Right lobe of liver (tissue), 6 donors: ENCODE results near the gene CDON. TPM values are rescaled to one million over a fixed set of nuclear protein-coding genes. Genes with fewer than 3 reads are reported as not detected.
A peak's percentile ranks its signal among the peaks of the same experiment; 100 is the strongest.

Experiments used
- ATAC-seq, 4 donors: fragments of 200-7000 bp; cut with Tn5 transposase; one replicate each; pipeline ENCODE4 v1.9.1; 2020; ENCODE audit warnings: mild to moderate bottlenecking in 4 of 4, moderate library complexity in 4 of 4
- DNase-seq, 3 donors: peaks; one replicate each; pipeline ENCODE4 v3.0.0-alpha.2; 2020
- H3K27ac ChIP-seq, 3 donors: fragments of 200-600 bp; one replicate each; pipeline ENCODE4 v1.8.0; 2022
- H3K27me3 ChIP-seq, 2 donors: fragments of 200-600 bp; one replicate each; pipeline ENCODE4 v1.8.0; 2022
- H3K36me3 ChIP-seq, 4 donors: fragments of 200-600 bp; sonication (generic) in 1 of 4; one replicate each; pipeline versions ENCODE4 v1.5.1 to v1.8.0; 2017 to 2022; ENCODE audit warnings: control low read depth in 1 of 4
- H3K4me1 ChIP-seq, 4 donors: fragments of 200-600 bp; sonication (generic) in 1 of 4; one replicate each; pipeline versions ENCODE4 v1.5.1 to v1.8.0; 2017 to 2022; ENCODE audit warnings: control low read depth in 1 of 4
- H3K4me3 ChIP-seq, 3 donors: fragments of 200-600 bp; one replicate each; pipeline ENCODE4 v1.8.0; 2022
- H3K9me3 ChIP-seq, 4 donors: fragments of 200-600 bp; sonication (generic) in 1 of 4; one replicate each; pipeline versions ENCODE4 v1.5.1 to v1.8.0; 2017 to 2022; ENCODE audit warnings: control low read depth in 1 of 4
- CTCF ChIP-seq, 4 donors: fragments of 200-600 bp in 3 of 4; fragments of 450-650 bp in 1 of 4; IDR thresholded peaks; one replicate each; pipeline versions ENCODE4 v1.5.1 to v1.8.0; 2016 to 2022; ENCODE audit warnings: antibody characterized with exemption in 4 of 4, mild to moderate bottlenecking in 2 of 4
- POLR2A ChIP-seq: fragments of 450-650 bp; IDR thresholded peaks from one replicate; pipeline ENCODE4 v1.6.1; 2017; ENCODE audit warnings: antibody characterized with exemption, mild to moderate bottlenecking
- WGBS: methylation state at CpG from one replicate; pipeline ENCODE4 v1.1.6; 2018; ENCODE audit warnings: low coverage, low lambda C conversion rate; ENCODE audit not compliant: insufficient coverage; ENCODE audit errors: missing lambda C conversion rate; 5-methylcytosine and 5-hydroxymethylcytosine counted together
- intact Hi-C, 2 donors: fragments of 100-400 bp; cut with DNase I; formaldehyde crosslinking; loops; one replicate each; pipeline versions ENCODE4 v1.11.2 to v1.14.1; 2022
- total RNA-seq, 6 experiments: library from RNA; depleted of rRNA in 2 of 6; stranded (reverse); fragments of >200 nt in 2 of 6; fragmentation: NEBNext Ultra II Directional in 3 of 6; extraction: Animal tissue kit (Norgen Biotek cat#: 25700) in 3 of 6; gene quantifications; one replicate each; pipeline versions ENCODE4 v1.1.0 to v1.2.4, GENCODE V29; 2016 to 2023
- donor health status: DM: no; HTN: yes; CAD: no.
- donor health status: DM: no; HTN: no; CAD: no.
- donor health status: DM: no; HTN: no; CAD: no.
- donor health status: DM: no; HTN: yes; CAD: no.
- donor health status: DM: no; HTN: yes; CAD: no.

Gene CDON
- total RNA-seq, 6 experiments from 2014 or later = 1.8 to 4.1 (median 3.3) TPM

GRCh38 chr11:126011265-126011664 is 51.4 kb downstream of the CDON start:
- TF ChIP-seq CTCF (IDR thresholded peaks at IDR 0.05) (no peak), POLR2A (no peak)

GRCh38 chr11:126008956-126009355 is 53.7 kb downstream of the CDON start:
- Histone ChIP-seq H3K9me3 (no peaks in the 10 kb centered on the region), H3K4me1 (no peaks in the 10 kb centered on the region), H3K27me3 (no peaks in the 10 kb centered on the region), H3K4me3 (no peak overlapping the region), H3K27ac (no peak overlapping the region), H3K36me3 (no peaks in the 10 kb centered on the region)
- TF ChIP-seq CTCF (IDR thresholded peaks at IDR 0.05) (no peak), POLR2A (no peak)
- no peak for DNase-seq
- no peak for ATAC-seq
- intact Hi-C loops = no loop called here
- WGBS = 95% methylated on average over 5 of the region's 8 CpGs

More at GRCh38 chr11:126011265-126011664, 51.4 kb downstream of the CDON start:
- ATAC-seq (no peak), DNase-seq (no peak)
- no peak overlapping the region for H3K4me3 ChIP-seq
- intact Hi-C loops = no loop called here
- no peaks in the 10 kb centered on the region for H3K9me3 ChIP-seq
- H3K27ac ChIP-seq = no peak overlapping the region
- no peaks in the 10 kb centered on the region for H3K27me3 ChIP-seq
- WGBS = 46% methylated on average over 3 of the region's 3 CpGs
- H3K4me1 ChIP-seq = no peaks in the 10 kb centered on the region
- H3K36me3 ChIP-seq = no peaks in the 10 kb centered on the region

DNA sequence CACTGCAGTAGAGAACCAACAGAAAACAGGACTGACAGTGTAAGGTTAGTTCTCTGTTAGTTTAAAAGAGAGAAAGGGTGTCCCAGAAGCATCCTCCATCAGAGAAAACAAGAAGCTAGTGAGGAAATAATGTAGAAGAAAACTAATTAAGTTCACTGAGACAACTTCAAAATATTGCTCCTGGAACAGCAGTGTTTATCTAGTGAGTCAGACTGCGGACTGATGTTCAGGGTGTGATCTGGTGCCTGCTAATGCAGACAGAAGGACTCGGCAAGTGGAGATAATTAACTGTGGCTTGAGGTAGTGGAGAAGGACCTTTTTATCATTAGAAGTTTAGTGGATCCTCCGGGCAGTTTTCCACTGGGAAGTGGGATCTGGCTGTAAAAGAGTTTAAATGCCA is 55.4 kb downstream of the CDON start:
- Histone ChIP-seq H3K9me3 (no peaks in the 10 kb centered on the region), H3K27me3 (no peaks in the 10 kb centered on the region), H3K4me3 (no peak overlapping the region), H3K27ac (no peak overlapping the region), H3K4me1 (no peaks in the 10 kb centered on the region), H3K36me3 (no peaks in the 10 kb centered on the region)
- ATAC-seq (peak in 1 of 4 donors; percentile 82), DNase-seq (no peak)
- TF ChIP-seq POLR2A = no peak
- TF ChIP-seq CTCF (IDR thresholded peaks at IDR 0.05) = no peak
- WGBS = 41% methylated on average over 3 of the region's 3 CpGs
- intact Hi-C loops = no loop called here

- Histone ChIP-seq H3K27ac (no peak overlapping the region), H3K36me3 (no peaks in the 10 kb centered on the region), H3K9me3 (no peaks in the 10 kb centered on the region), H3K4me1 (no peaks in the 10 kb centered on the region), H3K4me3 (no peak overlapping the region), H3K27me3 (no peaks in the 10 kb centered on the region)
- intact Hi-C loops = no loop called here
- no peak for ATAC-seq
- DNase-seq = no peak
- 80% methylated on average over 4 of the region's 4 CpGs for WGBS
- TF ChIP-seq POLR2A = no peak
- TF ChIP-seq CTCF (IDR thresholded peaks at IDR 0.05) = no peak
These were observed 56.6 kb downstream of the CDON start for GRCh38 chr11:126006068-126006467.

DNA sequence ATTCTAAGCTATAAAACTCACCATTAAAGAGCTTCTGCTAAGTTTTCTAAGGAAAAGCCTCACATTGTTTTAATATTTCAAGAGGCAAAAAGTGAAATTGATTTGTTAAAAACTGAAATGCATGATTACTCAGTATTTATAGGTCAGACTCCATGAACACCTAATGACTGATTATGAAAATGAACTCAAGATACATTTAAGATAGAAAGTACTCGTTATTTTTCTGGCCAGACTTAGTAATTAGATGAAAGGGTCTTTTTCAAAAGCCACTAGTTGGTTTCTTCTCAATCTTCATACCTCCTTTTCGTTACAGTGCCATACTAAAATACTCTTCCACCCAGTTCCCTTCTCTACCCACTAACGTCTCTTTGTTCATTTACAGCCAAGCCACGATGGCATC is 60.5 kb downstream of the CDON start:
- no peak for ATAC-seq
- no peak for DNase-seq
- H3K27ac ChIP-seq = no peak overlapping the region
- H3K36me3 ChIP-seq = no peaks in the 10 kb centered on the region
- TF ChIP-seq CTCF (IDR thresholded peaks at IDR 0.05) (no peak), POLR2A (no peak)
- H3K27me3 ChIP-seq = no peaks in the 10 kb centered on the region
- 84% methylated on average over 4 of the region's 4 CpGs for WGBS
- intact Hi-C loops = no loop called here
- H3K4me1 ChIP-seq = no peaks in the 10 kb centered on the region
- H3K4me3 ChIP-seq = no peak overlapping the region
- no peaks in the 10 kb centered on the region for H3K9me3 ChIP-seq
